NCI-H1417 treated with DMSO at 0.1 percent for 48 hours (cell line): Measurements from ENCODE around the gene PLXDC2.

Experiments used
- DNase-seq: peaks from one replicate; lab custom pipeline; 2025; lab: John Stamatoyannopoulos, UW

The PLXDC2 gene

GRCh38 chr10:20048161-20048560, 231.9 kb downstream of the PLXDC2 start:
- DNase-seq: no peak

GRCh38 chr10:20058135-20058534, 241.9 kb downstream of the PLXDC2 start:
- peak; percentile 21 for DNase-seq

- DNase-seq: no peak
These were observed 243.0 kb downstream of the PLXDC2 start for GRCh38 chr10:20059084-20059835.

- no peak for DNase-seq
These were observed 249.6 kb downstream of the PLXDC2 start for GRCh38 chr10:20065814-20066213.

- no peak for DNase-seq
These were observed 256.9 kb downstream of the PLXDC2 start for GRCh38 chr10:20073167-20073566.

- DNase-seq: no peak
These were observed 259.5 kb downstream of the PLXDC2 start for GRCh38 chr10:20075713-20076112.

- no peak for DNase-seq
These were observed 268.2 kb downstream of the PLXDC2 start for GRCh38 chr10:20084451-20084850.

GRCh38 chr10:20085115-20085514, 268.9 kb downstream of the PLXDC2 start:
- no peak for DNase-seq

- no peak for DNase-seq
These were observed 271.1 kb downstream of the PLXDC2 start for GRCh38 chr10:20087353-20087752.

GRCh38 chr10:20088061-20088701, 271.9 kb downstream of the PLXDC2 start:
- no peak for DNase-seq

- DNase-seq: no peak
These were observed 273.6 kb downstream of the PLXDC2 start for GRCh38 chr10:20089879-20090278.

GRCh38 chr10:20090831-20091230, 274.6 kb downstream of the PLXDC2 start:
- no peak for DNase-seq

GRCh38 chr10:20091698-20092097, 275.5 kb downstream of the PLXDC2 start:
- no peak for DNase-seq

GRCh38 chr10:20093600-20093999, 277.4 kb downstream of the PLXDC2 start:
- no peak for DNase-seq

GRCh38 chr10:20094226-20094976, 278.2 kb downstream of the PLXDC2 start:
- DNase-seq: no peak

- no peak for DNase-seq
These were observed 283.9 kb downstream of the PLXDC2 start for GRCh38 chr10:20100171-20100570.

- no peak for DNase-seq
These were observed 289.0 kb downstream of the PLXDC2 start for GRCh38 chr10:20105236-20105635.

- no peak for DNase-seq
These were observed 289.7 kb downstream of the PLXDC2 start for GRCh38 chr10:20105931-20106330.

GRCh38 chr10:20108021-20108420, 291.8 kb downstream of the PLXDC2 start:
- DNase-seq: no peak

GRCh38 chr10:20109613-20110012, 293.4 kb downstream of the PLXDC2 start:
- no peak for DNase-seq

- DNase-seq: no peak
These were observed 294.2 kb downstream of the PLXDC2 start for GRCh38 chr10:20110125-20111100.

- DNase-seq: no peak
These were observed 297.9 kb downstream of the PLXDC2 start for GRCh38 chr10:20114179-20114578.
